Activated CD8-positive, alpha-beta memory T cell treated with anti-CD3 and anti-CD28 coated beads for 4 hours (primary cell): ENCODE measurements around the gene ABHD14A.

ENCODE experiments used
- DNase-seq, 2 donors: peaks; one replicate each; pipeline ENCODE4 v3.0.0-alpha.2; 2020; ENCODE audit warnings: low read depth in 2 of 2

Gene ABHD14A

DNA sequence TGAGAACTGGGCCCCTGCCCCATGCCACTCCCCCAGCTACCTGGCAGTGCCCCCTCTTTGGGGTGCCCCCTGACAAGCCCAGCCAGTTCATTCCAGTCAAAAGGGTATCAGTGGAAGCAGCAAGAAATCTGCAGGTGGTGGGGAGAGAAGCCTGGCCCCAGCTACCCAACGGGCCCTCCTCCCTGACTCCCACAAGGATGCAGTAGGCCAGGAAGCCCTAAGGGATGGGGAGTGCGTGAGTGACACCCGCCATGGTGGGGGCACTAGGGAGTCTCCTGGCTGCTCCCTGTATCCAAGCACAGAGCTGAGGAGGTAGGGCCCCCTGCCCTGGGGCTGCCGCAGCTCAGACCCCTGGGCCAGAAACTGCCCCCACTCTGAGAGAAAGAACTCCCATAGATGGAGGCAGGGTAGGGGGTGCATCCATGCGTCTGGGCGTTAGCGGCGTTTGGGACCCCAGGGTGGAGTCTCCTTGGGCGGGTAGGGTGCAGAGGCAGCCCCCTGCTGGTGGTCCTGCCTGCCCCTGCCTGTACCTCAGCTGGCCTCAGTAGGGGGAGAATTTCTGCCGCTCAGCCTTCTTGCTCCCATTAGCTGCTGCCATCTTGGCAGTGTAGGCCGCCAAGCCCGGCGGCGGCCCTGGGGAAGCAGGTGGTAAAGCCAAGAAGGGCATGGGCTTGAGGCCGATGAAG lies 17.2 kb upstream of the ABHD14A start:
- DNase-seq = no peak

DNA sequence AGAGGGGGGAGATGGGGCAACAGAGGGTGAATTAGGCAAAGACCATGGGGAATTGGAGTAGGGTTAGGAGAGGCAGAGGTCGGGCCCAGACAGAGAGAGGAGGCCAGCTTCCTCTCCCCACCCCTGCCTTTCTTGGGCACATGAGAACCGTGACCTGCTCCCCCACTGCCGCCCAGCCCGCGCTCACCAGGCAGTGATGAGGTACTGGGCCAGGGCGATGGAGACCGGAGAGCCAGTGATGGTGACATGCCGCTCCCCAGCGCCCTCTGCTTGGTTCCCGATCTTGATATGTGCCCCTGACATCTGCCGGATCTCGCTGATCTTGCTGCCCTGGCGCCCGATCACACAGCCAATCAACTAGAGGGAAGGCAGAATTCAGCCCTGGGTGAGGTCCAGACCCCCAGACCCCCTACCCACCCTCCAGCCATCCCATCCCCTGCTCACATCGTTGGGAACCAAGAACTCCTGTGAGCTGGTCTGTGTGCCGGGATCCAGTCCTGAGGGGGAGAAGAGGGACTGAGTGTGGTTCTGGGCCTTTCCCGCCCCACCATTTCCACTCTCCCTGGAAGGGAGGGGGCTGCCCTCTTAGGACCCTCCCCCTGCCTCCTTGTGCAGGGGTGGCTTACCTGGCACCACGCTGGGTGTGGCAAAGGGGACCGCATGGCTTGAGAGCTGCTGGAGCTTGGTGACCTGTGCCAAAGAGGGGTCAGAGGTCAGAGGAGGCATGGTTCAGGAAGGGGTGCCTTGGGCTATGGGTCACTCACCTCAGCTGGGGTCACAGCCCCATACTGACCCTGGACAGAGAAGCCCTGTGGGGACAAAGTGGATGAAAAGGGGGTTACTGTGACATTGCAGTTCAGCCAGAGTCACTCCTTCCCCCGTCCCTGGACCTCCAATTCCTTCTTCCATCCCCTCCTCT lies 16.0 kb upstream of the ABHD14A start:
- no peak for DNase-seq

DNA sequence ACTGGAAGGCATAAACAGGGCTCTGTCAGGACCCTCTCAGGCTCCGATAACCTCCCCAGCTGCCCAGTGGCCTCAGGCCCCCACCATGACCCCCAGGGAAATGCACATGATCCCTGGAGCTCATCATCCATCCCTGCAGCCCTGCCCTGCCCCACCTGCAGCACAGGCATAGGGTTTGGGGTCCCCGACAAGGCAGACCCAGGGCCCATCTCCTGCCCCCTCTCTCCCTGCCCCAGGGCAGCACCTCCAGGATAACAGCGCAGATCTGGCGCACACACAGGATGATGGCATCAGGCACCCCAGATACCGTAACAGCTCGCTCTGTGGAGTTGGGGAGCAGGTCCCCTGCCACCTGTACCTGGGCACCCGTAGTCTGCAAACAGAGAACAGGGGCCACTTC lies 15.2 kb upstream of the ABHD14A start:
- no peak for DNase-seq

DNA sequence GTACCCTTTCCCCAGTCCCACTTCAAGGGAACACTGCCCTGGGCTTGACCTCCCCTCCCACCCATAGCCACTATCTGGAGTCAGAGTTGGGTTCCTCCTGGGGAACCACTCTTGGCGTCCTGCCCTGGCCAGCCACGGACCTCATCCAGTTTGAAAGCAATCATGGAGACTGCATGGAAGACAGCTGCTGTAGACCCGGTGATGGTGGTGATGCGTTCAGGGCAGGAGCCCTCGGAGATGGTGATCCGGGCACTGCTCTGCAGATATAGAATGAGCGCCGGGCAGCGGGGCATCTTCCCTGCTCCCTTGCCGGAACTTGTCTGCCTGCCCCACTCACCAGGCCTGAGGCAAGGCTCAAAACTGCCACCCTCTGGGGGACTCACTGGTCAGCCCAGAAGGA lies 14.5 kb upstream of the ABHD14A start:
- DNase-seq = no peak

DNA sequence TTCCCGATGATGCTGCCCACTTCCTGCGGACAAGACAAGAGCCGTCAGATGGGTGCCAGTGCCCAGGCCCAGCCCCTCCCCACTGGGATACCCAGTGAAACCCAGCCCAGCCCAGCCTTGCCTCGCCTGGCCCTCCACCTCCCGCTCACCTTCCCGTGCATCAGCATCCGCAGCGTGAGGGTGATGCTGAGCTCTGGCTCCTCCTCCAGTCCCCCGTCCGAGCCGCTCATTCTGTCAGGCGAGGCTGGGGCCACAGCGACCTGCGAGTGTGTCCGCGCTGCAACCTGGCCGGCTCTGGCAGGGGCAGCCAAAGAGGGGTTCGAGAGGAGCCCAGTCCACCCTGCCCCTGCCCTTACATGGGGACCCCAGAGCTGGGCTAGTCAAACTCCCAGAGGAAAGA lies 13.9 kb upstream of the ABHD14A start:
- no peak for DNase-seq

DNA sequence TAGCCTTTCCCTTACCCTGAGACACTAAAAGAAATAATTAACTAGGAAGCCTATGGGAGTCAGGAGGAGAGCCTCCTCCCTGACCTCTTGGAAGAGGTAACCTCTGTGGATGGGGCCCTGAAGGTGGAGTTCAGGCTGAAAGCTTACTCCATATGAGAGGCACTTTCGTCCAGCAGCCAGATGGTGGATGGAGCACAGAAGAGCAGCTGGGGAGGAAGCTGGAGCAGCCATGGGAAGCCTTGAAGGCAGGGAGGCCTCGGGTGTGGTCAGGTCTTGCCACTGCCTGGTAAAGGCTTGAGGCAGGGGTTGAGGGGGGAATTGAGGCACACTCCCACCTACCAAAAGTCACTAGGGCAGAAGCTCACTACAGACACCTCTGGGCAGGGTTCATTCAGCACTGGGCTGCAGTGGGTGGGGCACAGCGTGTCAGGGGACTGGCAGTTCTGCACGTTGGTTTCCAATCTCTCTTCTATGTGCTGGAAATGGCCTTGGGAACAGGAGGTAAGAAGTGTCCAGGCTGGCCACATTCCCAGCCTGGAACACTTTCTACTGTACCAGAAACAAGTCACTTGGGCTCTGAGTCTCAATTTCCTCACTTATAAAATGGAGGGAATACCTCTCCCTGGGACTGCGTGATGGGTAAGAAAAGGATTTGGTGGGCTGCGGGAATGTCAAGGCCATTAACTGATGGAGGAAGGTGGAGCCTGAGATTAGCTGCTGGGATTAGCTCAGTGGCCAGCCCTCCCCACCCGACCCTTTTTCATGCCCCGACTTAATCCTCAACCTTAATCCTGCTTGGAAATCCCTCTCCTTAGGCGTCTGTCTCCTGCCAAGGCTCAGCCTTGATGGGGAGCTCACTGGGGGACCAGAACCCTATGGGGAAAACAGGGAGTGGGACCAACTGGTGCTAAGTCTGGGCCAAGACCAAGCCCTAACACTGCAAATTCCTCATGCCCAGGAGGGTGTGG lies 13.0 kb upstream of the ABHD14A start:
- no peak for DNase-seq

DNA sequence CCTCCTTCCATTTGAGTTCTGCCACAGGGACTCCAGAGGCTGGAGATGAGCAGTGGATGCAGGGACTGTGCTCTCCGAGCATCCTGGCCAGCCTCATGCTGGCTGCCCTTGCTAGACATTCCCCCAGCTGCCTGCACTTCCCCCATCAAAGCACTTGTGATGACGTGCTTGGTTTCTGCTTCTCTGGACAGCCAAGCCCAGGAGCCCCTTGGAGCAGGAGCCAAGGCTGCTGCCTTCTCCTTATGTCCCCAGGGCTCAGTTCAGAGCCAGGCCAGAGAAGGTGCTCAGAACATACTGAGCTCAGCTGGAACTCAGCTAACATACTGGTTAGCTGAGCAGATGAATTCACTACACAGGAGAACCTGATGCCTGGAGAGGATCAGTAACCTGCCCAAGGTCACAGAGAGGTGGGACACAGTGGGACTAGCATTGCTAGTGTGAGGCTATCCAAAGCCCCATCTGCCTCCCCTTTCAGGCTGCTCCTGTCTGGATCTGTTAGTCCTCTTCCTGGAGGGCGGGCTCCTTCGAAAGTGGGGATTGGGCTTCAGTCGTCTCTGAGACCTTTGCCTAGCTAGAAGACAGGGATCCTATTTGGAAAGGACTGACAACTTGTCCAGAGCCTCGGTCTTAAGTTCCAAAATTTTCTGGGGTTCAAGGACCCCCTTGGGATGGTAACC lies 11.9 kb upstream of the ABHD14A start:
- no peak for DNase-seq

DNA sequence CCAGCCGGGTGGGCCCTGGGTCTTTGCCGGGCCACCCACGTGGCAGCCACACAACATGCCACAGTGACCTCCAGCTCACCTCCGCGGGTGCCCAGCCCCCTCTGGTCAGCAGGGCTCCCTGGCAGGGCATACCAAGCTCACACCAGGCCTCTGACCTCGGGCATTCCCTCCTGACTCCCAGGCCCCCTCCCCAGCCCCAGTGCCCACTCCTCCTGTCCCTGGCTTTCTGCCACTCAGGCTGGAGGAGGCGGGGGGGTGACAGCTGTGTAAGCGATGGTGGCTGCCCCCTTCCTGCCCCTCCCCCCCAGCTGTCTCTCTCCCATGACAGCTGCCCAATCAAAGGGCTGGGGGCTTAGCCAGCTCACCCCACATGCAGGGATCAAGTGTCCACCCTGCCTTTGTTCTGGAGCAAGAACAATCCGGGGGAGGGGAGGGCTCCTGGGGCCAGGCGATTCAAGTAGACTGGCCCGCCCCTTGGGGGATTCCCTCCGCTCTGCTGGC lies 10.9 kb upstream of the ABHD14A start:
- no peak for DNase-seq

DNA sequence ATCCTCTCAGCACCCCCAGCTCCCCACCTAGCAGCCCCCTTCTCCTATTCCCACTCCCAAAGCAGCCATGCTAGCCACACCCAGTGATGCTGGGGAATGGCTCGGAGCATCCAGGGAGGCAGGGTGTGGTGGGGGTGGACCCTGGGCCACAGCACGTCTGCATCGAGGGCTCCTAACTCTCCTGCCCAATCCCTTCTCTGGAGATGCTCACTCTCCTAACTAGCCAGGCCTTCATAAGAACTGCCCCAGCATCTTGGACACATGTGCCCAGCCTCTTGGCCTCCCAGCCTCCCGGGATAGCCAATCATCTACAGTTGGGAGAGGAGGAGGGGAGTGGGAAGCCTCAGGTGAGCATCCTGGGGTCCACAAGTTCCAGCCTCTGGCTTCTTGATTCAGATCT lies 10.3 kb upstream of the ABHD14A start:
- DNase-seq = no peak

DNA sequence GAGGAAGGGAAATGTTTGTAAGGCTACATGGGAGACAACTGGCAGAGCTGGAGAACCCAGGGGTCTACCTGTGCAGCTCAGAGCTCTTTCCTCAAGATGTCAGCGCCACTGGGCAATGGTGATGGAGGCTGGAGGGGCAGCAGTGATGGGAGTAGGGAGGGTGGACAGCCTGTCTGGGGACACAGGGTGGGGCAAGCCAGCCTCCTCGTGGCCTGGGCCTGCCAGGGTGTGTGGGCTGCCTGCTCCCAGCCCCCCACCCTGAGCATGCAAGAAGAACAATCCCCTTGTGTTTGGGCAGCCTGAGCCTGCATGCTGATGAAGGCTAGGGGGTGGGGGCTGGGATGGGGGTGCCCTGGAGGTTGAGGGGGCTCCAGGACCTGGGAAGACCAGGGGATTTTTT lies 8.8 kb upstream of the ABHD14A start:
- no peak for DNase-seq

DNA sequence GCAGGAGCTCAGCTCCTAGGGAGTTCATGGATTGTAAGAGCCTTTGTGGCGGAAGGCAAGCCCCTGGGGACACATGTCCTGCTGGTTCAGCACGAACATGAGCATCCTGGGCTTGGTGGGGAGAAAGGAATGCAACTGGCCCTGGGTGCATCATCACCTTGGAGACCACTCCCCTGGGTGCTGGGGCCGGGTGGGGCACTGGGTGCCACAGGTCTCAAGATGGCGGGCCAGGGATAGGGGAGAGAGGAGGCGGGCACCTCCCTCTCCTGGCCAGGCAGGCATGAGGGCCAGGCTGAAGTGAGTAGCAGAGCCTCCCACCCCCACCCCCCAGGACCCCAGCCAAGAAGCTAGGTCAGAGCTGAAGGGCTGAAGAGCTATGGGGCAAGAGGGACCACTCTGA lies 8.4 kb upstream of the ABHD14A start:
- no peak for DNase-seq

DNA sequence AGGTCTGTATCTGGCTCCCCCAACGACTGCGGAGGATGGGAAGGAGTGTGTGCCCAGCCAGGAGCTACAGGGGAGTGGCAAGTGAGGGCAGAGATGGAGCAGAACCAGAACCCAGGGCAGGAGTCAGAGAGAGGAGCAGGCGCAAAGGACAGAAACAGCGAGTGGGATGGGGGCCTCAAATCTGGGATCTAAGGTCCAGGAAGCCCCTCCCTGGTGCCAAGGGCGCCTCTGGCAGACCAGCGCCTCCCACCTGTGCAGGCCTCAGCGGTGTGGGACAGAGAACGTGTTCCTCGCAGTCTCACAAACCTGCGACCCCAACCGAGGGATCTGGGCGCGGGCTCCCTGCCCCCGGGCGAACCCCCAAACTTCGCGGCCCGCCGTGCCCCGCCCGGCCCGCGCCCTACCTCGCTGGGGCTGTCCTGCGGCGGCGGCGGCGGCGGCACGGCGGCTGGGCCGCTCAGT lies 7.9 kb upstream of the ABHD14A start:
- DNase-seq = no peak

DNA sequence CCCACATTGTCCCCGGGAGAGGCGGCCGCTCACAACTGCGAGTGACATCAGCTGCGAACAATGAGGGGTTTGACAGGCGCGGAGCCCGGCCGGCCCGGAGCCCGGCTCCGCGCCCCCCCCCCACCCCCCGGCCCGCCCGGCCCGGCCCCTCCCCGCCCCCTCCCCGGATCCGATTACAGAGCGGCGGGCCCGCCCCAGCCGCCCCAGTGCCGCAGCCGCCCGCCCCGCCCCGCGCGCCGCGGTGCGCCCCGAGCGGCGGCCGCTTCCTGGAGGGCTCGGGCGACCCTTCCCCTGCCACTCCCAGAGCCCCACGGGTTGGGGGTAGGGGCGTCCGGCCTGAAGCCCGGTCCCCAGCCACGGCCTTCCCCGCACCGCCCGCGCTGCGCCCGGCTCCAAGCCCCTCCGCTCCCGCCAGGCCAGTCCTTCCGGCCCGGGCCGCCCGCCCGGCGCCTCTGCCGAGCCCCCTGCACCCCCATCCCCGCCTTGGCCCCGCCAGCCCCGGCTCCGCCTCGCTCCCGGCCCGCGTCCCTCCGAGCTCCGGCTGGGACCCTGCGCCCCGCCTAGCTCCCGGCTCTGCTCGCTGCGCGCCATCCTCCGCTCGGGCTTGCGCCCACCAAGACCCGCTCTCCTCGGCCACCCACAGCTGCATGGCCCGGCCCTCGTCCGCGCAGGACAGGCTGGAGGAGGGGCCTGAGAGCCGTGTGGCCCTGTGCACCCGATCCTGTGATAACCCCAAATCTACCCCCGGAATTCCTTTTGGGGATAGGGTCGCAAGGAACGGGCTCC lies 7.3 kb upstream of the ABHD14A start, which contains the start of gene PCBP4:
PCBP4 (minus strand) TSS at position 71 of the 786 bp plus-strand sequence. CDS start 6,214 bp downstream, outside the sequence.
- no peak for DNase-seq

DNA sequence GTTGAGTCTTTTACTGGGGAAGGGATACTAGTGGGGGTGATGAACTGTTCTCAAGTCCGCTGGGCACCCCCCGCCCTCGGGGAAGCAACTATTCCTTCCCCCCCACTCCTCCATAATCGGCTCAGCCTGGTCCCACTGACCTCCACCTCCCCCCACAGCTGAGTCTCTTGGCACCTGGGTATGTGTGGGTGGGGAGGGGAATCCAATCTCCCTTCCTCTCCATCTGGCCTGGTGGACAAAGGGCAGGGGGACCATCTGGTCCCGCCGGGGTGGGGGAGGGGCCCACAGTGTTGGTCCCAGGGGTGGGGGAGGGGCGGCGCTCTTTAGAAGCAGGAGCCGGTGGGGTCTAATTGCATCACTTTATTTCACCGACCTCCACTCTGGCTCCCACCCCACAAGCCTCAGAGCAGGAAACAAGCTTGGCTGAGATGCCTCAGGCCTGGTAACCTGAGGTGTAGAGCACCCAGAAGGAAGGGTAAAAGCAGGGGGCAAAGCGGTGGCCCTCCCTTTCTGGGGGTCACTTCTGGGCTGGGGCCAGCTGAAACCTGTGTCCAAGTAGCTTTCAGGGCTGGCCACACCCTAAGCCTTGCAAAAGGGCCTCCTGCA lies 6.6 kb upstream of the ABHD14A start:
- DNase-seq = no peak

DNA sequence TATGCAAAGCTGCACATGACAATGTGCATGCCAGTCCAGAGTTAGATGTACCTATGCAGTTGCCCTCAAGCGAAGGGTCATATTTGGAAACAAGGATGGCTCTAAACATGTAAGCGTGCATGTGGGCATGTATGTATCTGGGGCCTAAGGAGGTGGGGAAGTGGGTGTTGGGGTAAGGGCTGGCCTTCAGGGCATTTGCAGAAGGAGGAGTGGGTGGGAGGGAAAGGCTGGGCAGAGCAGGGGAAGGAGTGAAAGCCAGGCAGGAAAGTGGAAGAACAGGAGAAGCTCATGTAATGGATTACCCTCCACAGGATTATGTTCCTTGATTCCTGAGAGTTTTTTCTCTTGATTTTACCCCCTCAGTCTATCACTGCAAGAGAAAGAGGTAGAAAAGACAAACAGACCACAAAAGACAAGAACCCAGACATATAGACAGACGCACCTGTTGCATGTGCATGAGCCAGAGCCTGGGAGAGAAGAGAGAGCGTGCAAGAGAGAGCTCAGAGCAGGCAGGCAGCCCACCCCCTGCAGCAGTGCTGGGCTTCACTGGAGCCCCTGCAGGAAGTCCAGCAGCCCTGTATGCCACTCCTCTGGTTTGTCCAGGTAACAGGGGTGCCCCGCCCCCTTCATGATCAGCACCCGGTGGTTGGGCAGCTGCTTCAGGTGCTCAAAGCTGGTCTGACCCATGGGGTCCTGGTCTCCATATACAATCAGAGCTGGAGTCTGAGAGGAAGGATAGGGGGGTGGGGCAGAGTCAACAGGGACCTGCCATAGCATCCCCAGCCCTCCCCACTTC lies 5.8 kb upstream of the ABHD14A start:
- DNase-seq = no peak

DNA sequence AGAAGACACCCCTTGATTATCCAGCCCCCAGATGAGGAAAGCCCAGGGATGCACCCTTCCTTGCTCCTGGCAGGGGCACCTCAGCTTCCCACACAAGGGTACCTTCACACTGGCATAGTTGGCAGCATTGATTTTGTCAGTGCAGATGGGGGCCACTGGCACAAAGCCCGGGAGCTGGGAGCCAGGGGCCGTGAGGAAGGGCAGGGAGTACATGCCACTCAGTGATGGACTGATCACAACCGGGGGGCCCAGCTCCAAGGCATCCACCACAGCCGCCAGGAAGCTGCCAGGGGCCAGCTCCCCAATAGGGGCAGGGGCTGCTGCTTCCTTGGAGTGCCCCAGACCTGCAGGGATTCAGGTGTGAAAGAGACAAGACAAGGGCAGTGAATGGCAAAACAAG lies 5.0 kb upstream of the ABHD14A start:
- DNase-seq = no peak

DNA sequence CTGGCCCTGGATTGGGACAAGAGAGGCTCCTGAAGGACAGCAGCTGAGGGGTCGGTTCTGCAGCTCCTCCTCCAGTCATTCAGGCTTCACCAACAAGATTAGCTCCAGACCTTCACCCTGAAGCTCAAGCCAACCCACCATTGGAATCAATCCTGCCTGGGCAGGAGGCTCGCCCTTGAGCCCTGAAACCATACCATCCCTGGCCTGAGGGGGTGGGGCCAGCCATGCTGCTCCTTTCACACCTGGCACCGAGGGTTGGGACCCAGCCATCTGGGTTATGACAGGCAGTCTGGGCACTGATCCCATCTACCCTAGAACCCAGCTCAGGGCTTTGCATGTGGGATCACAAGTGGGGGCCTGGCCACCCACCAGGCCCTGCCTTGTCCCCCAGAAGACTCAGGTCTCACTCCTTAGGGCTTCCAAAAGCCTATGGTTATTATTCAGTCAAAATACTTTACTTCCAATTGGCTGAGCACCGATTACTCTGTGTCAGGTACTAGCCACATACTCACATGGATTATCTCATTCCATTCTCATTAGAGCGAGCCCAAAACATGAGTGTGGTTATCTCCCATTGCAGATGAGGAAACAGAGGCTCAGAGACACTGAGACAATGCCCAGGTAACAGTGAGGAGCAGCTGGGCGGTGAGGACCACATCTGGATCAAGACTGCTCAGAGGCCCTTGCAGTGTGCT lies 4.1 kb upstream of the ABHD14A start:
- DNase-seq = no peak

DNA sequence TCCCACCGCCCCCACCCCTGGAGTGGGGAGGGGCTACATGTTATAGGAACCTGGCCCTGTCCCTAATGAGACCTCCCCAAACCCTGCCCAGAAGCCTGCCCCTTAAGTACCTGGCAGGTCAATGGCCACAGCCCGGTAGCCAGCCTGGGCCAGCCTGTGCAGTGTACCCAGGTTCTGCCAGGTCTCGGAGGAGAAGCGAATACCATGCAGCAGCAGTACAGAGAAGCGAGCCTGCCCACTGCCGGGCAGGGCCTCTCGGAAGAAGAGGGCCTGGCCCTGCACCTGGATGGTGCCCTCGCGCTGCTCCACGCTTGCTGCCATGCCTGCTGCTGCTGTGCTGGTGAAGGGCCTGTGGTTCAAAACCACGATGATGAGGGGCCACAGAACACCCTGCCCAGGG lies 3.5 kb upstream of the ABHD14A start:
- DNase-seq = no peak
